PC-3 (cell line): ENCODE results near the gene CMC2. TPM values are rescaled to one million over a fixed set of nuclear protein-coding genes. Genes with fewer than 3 reads are reported as not detected.
A peak's percentile ranks its signal among the peaks of the same experiment; 100 is the strongest.

Experiments used
- ATAC-seq: fragments of 200-7000 bp; cut with Tn5 transposase; 2 replicates; pipeline ENCODE4 v1.9.1; 2020; ENCODE audit warnings: mild to moderate bottlenecking, moderate library complexity
- Bru-seq: library from RNA; stranded (reverse); fragments of 400-500 nt; gene quantifications from one replicate; lab custom pipeline; 2021; lab: Mats Ljungman, UMichigan
- BruChase-seq, 2 experiments: library from RNA; stranded (reverse); fragments of 400-500 nt; gene quantifications; one replicate each; lab custom pipeline; 2021; lab: Mats Ljungman, UMichigan
- BruUV-seq: library from RNA; stranded (reverse); fragments of 400-500 nt; replicated peaks from 2 replicates; lab custom pipeline; 2021; lab: Mats Ljungman, UMichigan
- CTCF ChIA-PET: fragments of 300-600 bp; sonication (Branson Sonifier 250); formaldehyde crosslinking; loops from one replicate; lab custom pipeline; 2022; ENCODE audit warnings: antibody characterized with exemption; lab: Charles Lee
- POLR2A ChIA-PET: fragments of 300-600 bp; sonication (Branson Sonifier 250); formaldehyde crosslinking; loops from one replicate; lab custom pipeline; 2022; ENCODE audit warnings: antibody characterized with exemption; ENCODE audit not compliant: unreplicated experiment; lab: Charles Lee
- DNase-seq: peaks from one replicate; pipeline ENCODE4 v3.0.0-alpha.2; 2015
- H2AFZ ChIP-seq: fragments of 300-600 bp; sonication (generic); 2 replicates; pipeline ENCODE4 v1.6.0; 2016; ENCODE audit warnings: antibody characterized with exemption, low read length
- H3F3A ChIP-seq: fragments of 300-600 bp; sonication (generic); one replicate; pipeline ENCODE4 v1.6.0; 2017; ENCODE audit warnings: antibody characterized with exemption, low read length, control low read depth, mild to moderate bottlenecking; ENCODE audit not compliant: unreplicated experiment
- H3K27ac ChIP-seq: fragments of 300-600 bp; sonication (generic); 2 replicates; pipeline ENCODE4 v1.5.1; 2016; ENCODE audit warnings: mild to moderate bottlenecking, low read length
- H3K27me3 ChIP-seq: fragments of 300-600 bp; sonication (generic); 2 replicates; pipeline ENCODE4 v1.6.1; 2016; ENCODE audit warnings: low read length, mixed read lengths
- H3K36me3 ChIP-seq: fragments of 300-600 bp; sonication (generic); 2 replicates; pipeline ENCODE4 v1.6.1; 2016; ENCODE audit warnings: low read depth, mixed run types, low read length, mixed read lengths
- H3K4me1 ChIP-seq: fragments of 300-600 bp; sonication (generic); 2 replicates; pipeline ENCODE4 v1.5.1; 2016; ENCODE audit warnings: low read length; ENCODE audit not compliant: insufficient read depth
- H3K4me2 ChIP-seq: fragments of 300-600 bp; sonication (generic); 2 replicates; pipeline ENCODE4 v1.6.0; 2016; ENCODE audit warnings: low read length
- H3K4me3 ChIP-seq: fragments of 300-600 bp; sonication (generic); 2 replicates; pipeline ENCODE4 v1.5.1; 2016; ENCODE audit warnings: mild to moderate bottlenecking, low read length, mixed read lengths
- H3K79me2 ChIP-seq: fragments of 300-600 bp; sonication (generic); 2 replicates; pipeline ENCODE4 v1.6.1; 2017; ENCODE audit warnings: low read length, mixed read lengths
- H3K9ac ChIP-seq: fragments of 300-600 bp; sonication (generic); 2 replicates; pipeline ENCODE4 v1.6.0; 2016; ENCODE audit warnings: mild to moderate bottlenecking, low read length
- H3K9me2 ChIP-seq: fragments of 300-600 bp; sonication (generic); replicated peaks from 2 replicates; pipeline ENCODE4 v1.6.1; 2016; ENCODE audit warnings: mixed run types, low read length, mixed read lengths
- H3K9me3 ChIP-seq: fragments of 300-600 bp; sonication (generic); 2 replicates; pipeline ENCODE4 v1.6.1; 2016; ENCODE audit warnings: low read length, mixed read lengths
- H4K20me1 ChIP-seq: fragments of 300-600 bp; sonication (generic); 2 replicates; pipeline ENCODE4 v1.6.1; 2016; ENCODE audit warnings: low read length, mixed read lengths
- EZH2 ChIP-seq: fragments of 300-600 bp; sonication (generic); IDR thresholded peaks from one replicate; pipeline ENCODE4 v1.6.1; 2017; ENCODE audit warnings: antibody characterized with exemption, mild to moderate bottlenecking, low read length; ENCODE audit not compliant: unreplicated experiment
- EZH2phosphoT487 ChIP-seq: fragments of 300-600 bp; sonication (generic); IDR thresholded peaks from 2 replicates; pipeline ENCODE4 v1.6.1; 2018; ENCODE audit warnings: mild to moderate bottlenecking, antibody characterized with exemption, low read length, borderline replicate concordance
- intact Hi-C: fragments of 100-400 bp; cut with micrococcal nuclease; formaldehyde crosslinking; loops from 2 replicates; pipeline ENCODE4 v1.9.0; 2023
- long read RNA-seq: library from polyadenylated mRNA; unstranded; transcript quantifications from one replicate; pipeline ENCODE4 v2.0.0, GENCODE V29; 2021; ENCODE audit not compliant: unreplicated experiment
- total RNA-seq: library from RNA; depleted of rRNA; stranded (reverse); fragments of >200 nt; gene quantifications from 2 replicates; pipeline ENCODE4 v1.2.3, GENCODE V29; 2014; rRNA removed
- TF ChIP-seq, protein P1 (sequence below): fragments of 300-600 bp; sonication (generic); conservative IDR thresholded peaks from 2 replicates; pipeline ENCODE4 v1.5.1; 2017; ENCODE audit warnings: antibody characterized with exemption, low read depth, mild to moderate bottlenecking, low read length

CMC2 gene
- total RNA-seq (75.3 and 86.2 TPM in 2 replicates), Bru-seq, nascent RNA (percentile 65 among the genes with signal in this experiment), BruChase-seq, experiment 1, labeled RNA remaining after a 6-hour chase (percentile 66 among the genes with signal in this experiment), BruChase-seq, experiment 2, labeled RNA remaining after a 2-hour chase (percentile 69 among the genes with signal in this experiment)
- long read RNA-seq, full-length matches to known transcripts, result 41 of 62 reads
- long read RNA-seq, partial matches to known transcripts, result 1 of 62 reads
- long read RNA-seq, other reads (novel, unspliced or antisense), result 20 of 62 reads

DNA sequence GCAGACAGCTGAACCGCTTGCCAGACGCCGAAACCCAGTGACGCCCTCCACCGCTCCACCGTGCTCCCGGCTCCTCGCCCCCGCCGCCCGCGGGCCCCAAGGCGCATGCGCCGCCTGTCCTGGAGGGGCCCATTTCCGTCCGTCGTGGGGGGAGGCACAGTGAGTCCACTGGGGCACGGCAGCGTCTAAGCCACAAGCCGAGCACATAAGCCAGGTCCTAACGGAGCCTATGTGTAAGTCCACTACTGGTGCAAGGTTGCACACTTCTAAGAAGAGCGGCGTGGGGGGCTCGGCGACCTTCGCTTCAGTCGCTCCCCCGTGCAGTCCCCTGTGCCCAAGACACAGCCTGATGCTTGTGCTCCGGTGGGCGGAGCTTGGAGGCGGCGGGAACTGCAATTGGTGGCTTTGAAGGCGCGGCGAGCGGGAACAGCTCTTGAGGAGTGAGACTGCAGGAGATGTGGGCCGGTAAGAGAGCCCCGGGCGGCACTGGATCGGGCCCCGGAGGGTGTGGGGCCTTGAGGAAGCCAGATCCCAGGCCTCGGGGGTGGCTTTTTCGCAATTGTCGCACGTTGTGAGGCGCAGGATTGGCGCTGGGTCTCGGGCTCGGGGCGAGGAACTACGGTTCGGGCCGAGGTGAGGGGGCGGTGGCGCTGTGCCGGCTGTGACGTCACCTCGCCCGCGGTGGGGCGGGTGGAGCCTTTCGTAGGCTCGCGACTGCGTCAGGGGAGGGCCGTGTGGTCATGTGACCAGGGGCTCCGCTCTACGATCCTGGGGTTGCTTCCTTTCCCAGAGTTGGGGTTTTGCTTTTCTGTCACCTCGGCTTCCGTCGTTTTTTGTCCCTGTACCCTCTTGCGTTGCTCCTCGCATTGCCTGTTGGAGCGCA, at the start of gene CMC2, which contains the start of gene CENPN:
TSS of gene CMC2 (minus strand) at position 73 of the 883 bp plus-strand sequence. CDS start 9,491 bp downstream, outside the sequence.
TSS of gene CENPN (plus strand) at position 402 of the 883 bp plus-strand sequence. CDS start 4,726 bp downstream, outside the sequence.
- H3K36me3 ChIP-seq, result peaks cover 9% of the 10 kb centered on the region; the same call in 1 of the 2 replicates
- BruUV-seq, result no TSS peak
- no peaks in the 10 kb centered on the region for H3K9me3 ChIP-seq
- CTCF ChIA-PET, result no interaction called here
- no peaks in the 10 kb centered on the region for H3K9me2 ChIP-seq
- intact Hi-C loops, result loop anchor here (2.0 to 5.0 kb wide), 2 partner anchors 28 to 170 kb away; partner anchors contain the start of gene ATMIN
- peak within 1 kb of the TSS; percentile 99 for H3K4me3 ChIP-seq
- H3K79me2 ChIP-seq, result peaks cover 91% of the 10 kb centered on the region
- peak within 1 kb of the TSS; percentile 92 for H3K27ac ChIP-seq
- H3K27me3 ChIP-seq, result no peaks in the 10 kb centered on the region
- peaks cover 18% of the 10 kb centered on the region; the same call in 1 of the 2 replicates for H4K20me1 ChIP-seq
- POLR2A ChIA-PET, result no interaction called here
- peaks cover 10% of the 10 kb centered on the region; the same call in 1 of the 2 replicates for H3K4me1 ChIP-seq
- peak within 1 kb of the TSS; percentile 87 for H2AFZ ChIP-seq
- peak; percentile 93 for DNase-seq
- peak; percentile 90 for ATAC-seq
- peak within 1 kb of the TSS; percentile 96 for H3K9ac ChIP-seq
- no peaks in the 10 kb centered on the region for H3F3A ChIP-seq
- H3K4me2 ChIP-seq, result peak within 1 kb of the TSS; percentile 99
- TF ChIP-seq EZH2 (no peak), EZH2phosphoT487 (no peak)
- TF ChIP-seq, protein P1, sequence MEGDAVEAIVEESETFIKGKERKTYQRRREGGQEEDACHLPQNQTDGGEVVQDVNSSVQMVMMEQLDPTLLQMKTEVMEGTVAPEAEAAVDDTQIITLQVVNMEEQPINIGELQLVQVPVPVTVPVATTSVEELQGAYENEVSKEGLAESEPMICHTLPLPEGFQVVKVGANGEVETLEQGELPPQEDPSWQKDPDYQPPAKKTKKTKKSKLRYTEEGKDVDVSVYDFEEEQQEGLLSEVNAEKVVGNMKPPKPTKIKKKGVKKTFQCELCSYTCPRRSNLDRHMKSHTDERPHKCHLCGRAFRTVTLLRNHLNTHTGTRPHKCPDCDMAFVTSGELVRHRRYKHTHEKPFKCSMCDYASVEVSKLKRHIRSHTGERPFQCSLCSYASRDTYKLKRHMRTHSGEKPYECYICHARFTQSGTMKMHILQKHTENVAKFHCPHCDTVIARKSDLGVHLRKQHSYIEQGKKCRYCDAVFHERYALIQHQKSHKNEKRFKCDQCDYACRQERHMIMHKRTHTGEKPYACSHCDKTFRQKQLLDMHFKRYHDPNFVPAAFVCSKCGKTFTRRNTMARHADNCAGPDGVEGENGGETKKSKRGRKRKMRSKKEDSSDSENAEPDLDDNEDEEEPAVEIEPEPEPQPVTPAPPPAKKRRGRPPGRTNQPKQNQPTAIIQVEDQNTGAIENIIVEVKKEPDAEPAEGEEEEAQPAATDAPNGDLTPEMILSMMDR, result no peak

DNA sequence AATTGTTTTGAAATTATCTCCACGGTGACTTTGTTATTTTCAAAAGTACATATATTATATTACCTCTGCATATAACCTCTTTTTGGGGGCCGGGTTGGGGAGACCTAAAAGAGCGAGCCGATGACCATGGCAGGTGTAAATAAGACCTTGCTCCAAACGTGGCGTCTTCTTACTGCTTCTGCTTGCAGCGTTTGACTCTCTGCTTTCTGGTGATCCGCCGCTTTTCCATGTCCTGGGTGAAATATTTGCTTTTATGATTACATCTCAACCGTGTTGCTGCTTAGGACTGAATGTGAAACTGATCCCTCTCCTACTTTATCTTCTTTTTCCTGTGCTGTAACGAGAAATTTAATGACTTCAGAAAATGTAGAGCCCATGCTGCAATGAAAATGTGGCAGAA, 47.1 kb upstream of the CMC2 start:
- Histone ChIP-seq H3K27ac (no peak overlapping the region), H4K20me1 (no peaks in the 10 kb centered on the region), H3F3A (no peaks in the 10 kb centered on the region), H2AFZ (no peak overlapping the region), H3K27me3 (no peaks in the 10 kb centered on the region), H3K4me3 (no peak overlapping the region), H3K79me2 (no peaks in the 10 kb centered on the region), H3K4me2 (no peak overlapping the region), H3K4me1 (no peaks in the 10 kb centered on the region), H3K9ac (no peak overlapping the region), H3K36me3 (no peaks in the 10 kb centered on the region), H3K9me2 (no peaks in the 10 kb centered on the region), H3K9me3 (no peaks in the 10 kb centered on the region; the same call in 1 of the 2 replicates)
- ChIA-PET CTCF (no interaction called here), POLR2A (no interaction called here)
- TF ChIP-seq, protein P1, result no peak
- TF ChIP-seq EZH2phosphoT487 (no peak), EZH2 (no peak)
- no TSS peak for BruUV-seq
- intact Hi-C loops, result no loop called here
- ATAC-seq, result no peak
- no peak for DNase-seq
